Embryonic facial prominence (tissue), 1 donor: ENCODE data around the gene TP53I11.

ENCODE experiments used
- DNase-seq: peaks from one replicate; pipeline ENCODE4 v3.0.0-alpha.2; 2016; ENCODE audit errors: extremely low spot score

TP53I11 gene

GRCh38 chr11:44885065-44885810, 65.4 kb downstream of the TP53I11 start:
- no peak for DNase-seq

- no peak for DNase-seq
Measured at GRCh38 chr11:44884056-44884455, 66.6 kb downstream of the TP53I11 start.

GRCh38 chr11:44883277-44883676, 67.4 kb downstream of the TP53I11 start:
- no peak for DNase-seq
